MM.1S (cell line): ENCODE results near the gene NOS1.

Experiments used
- EZH2 ChIP-seq: fragments of 300-600 bp; sonication (generic); optimal IDR thresholded peaks from 2 replicates; pipeline ENCODE3; 2017; ENCODE audit warnings: low read depth, mild to moderate bottlenecking, antibody characterized with exemption, low read length, mixed read lengths
- EZH2phosphoT487 ChIP-seq: fragments of 300-600 bp; sonication (generic); IDR thresholded peaks from 2 replicates; pipeline ENCODE4 v1.6.1; 2018; ENCODE audit warnings: antibody characterized with exemption, low read length
- TF ChIP-seq, protein P1 (sequence below): fragments of 300-600 bp; sonication (generic); IDR thresholded peaks from 2 replicates; pipeline ENCODE4 v1.5.1; 2016; ENCODE audit warnings: antibody characterized with exemption, low read length, mixed read lengths

DNA sequence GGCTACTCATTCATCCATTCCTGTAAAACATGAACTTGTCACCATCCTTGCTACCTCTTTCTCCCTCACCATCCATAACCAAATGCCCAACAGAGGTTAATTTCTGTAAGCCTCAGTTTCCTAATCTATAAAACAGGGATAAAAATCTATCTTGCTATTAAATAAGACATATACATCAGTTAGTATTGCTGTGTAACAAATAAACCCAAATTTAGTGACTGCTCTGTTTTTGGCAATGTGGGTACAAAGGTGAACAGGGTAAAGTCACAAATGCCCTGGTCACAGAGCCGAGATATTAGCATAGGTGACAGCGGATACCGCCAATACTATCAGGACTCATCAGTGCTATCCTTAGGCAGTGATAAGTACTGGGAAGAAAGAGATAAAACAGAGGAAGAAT is 167.5 kb downstream of the NOS1 start:
- TF ChIP-seq, protein P1, sequence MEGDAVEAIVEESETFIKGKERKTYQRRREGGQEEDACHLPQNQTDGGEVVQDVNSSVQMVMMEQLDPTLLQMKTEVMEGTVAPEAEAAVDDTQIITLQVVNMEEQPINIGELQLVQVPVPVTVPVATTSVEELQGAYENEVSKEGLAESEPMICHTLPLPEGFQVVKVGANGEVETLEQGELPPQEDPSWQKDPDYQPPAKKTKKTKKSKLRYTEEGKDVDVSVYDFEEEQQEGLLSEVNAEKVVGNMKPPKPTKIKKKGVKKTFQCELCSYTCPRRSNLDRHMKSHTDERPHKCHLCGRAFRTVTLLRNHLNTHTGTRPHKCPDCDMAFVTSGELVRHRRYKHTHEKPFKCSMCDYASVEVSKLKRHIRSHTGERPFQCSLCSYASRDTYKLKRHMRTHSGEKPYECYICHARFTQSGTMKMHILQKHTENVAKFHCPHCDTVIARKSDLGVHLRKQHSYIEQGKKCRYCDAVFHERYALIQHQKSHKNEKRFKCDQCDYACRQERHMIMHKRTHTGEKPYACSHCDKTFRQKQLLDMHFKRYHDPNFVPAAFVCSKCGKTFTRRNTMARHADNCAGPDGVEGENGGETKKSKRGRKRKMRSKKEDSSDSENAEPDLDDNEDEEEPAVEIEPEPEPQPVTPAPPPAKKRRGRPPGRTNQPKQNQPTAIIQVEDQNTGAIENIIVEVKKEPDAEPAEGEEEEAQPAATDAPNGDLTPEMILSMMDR, result no peak
- TF ChIP-seq EZH2 (no peak), EZH2phosphoT487 (no peak)
